Upper lobe of left lung (tissue), 4 donors: ENCODE data around the gene SGCD.

Source experiments
- CTCF ChIP-seq, 6 experiments: fragments of 450-650 bp in 4 of 6; fragments of 200-600 bp in 2 of 6; sonication (generic) in 2 of 6; IDR thresholded peaks; one replicate each; pipeline ENCODE4 v1.5.1; 2016 to 2019; ENCODE audit warnings: antibody characterized with exemption in 6 of 6
- EP300 ChIP-seq, 4 donors: sonication (generic); formaldehyde crosslinking; IDR thresholded peaks; one replicate each; pipeline ENCODE4 v1.5.1; 2017; ENCODE audit warnings: antibody characterized with exemption in 4 of 4, control low read depth in 2 of 4
- POLR2A ChIP-seq, 4 donors: fragments of 450-650 bp; IDR thresholded peaks; one replicate each; pipeline ENCODE4 v1.5.1; 2016 to 2017; ENCODE audit warnings: antibody characterized with exemption in 4 of 4, mild to moderate bottlenecking in 2 of 4

- TF ChIP-seq CTCF (IDR thresholded peaks at IDR 0.05) (no peak), POLR2A (IDR thresholded peaks at IDR 0.05) (no peak), EP300 (IDR thresholded peaks at IDR 0.05) (no peak)
Observed at GRCh38 chr5:156476678-156477077, 149.7 kb downstream of the SGCD start.
